Cerebellar cortex (tissue), 1 donor: ENCODE results near the gene TBC1D5.

Source experiments
- DNase-seq: peaks from one replicate; pipeline ENCODE4 v3.0.0-alpha.2; 2015; ENCODE audit warnings: low spot score

TBC1D5 gene

DNA sequence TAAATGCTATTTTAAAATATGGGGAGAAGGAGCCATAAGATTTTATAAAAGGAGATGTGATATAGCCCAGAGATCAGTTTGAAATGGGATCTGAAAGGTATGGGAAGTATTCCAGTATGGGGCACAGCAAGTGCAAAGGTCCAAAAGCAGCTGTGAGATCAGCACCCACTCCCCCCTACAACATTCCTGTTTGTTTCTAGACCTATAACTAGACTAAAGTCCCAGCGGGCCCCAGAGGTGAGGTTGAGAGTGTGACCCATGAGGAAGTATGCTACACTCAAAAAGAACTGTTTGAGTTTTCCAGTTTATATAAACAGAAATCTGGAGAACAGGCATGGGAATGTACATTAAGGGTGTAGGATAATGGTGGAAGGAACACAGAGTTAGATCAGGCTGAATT, 152.5 kb downstream of the TBC1D5 start:
- no peak for DNase-seq

DNA sequence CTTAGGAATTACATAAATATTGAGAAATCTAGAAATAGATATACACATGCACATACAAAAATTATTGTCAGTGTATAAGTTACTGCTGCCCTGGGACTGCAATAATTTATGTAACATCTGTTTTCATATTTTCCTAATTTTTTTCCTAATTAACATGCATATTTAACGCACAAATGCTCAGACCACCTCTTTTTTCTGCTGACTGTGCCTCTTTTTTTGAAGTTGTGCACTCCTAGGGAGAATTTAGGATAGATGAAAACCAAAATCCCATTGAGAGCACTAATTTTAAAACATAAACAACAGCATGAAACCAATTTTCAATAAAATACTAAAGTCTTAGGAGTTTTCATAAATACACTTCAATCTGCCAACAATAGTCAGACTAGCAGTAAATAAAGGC, 154.0 kb downstream of the TBC1D5 start:
- no peak for DNase-seq

DNA sequence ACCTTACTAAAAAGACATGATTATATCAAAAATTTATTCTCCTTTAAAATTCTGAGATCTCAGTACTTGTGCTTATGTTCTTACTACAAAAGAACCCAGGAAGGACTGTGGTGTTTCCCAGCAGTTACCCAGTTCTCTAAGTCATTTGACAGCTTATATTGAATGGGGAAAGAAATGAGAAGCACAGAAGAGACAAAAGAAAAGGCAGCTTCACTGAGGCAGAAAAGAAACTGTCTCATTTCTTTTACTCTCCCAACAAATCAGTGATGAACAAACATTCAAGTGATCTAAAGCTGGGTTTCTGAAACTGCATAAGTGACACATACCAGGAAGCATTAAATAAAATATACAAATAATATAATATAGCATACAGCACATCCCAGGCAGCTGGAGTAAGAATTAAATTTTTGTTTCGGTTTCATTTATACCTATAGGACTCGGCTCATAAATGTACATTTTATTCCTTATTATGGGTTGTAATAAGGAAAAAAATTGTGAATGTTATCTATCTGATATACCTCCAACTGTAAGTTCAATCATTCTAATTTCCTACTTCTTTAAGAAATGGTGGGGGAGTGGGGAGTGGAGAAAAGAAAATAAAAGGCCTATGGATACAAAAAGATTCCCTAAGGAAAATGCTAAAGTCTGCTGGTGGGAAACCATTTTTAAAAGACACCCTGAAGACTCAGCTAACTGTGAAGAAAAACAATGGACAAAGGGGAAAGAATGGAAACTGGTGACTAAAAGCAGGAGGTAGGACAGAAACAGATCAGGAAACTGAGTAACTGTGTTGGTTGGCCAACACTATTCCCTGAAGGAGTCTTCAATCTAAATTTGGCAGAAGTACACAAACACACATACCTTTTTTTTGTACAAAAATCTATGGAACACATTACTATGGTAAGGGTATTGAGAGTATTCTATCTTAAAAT, 156.8 kb downstream of the TBC1D5 start:
- DNase-seq: no peak

- DNase-seq: no peak
These were observed 158.4 kb downstream of the TBC1D5 start for GRCh38 chr3:17584066-17584465.

- no peak for DNase-seq
These were observed 158.9 kb downstream of the TBC1D5 start for GRCh38 chr3:17583530-17583929.

GRCh38 chr3:17581421-17582080, 160.9 kb downstream of the TBC1D5 start:
- DNase-seq: no peak

GRCh38 chr3:17580901-17581300, 161.5 kb downstream of the TBC1D5 start:
- DNase-seq: no peak

DNA sequence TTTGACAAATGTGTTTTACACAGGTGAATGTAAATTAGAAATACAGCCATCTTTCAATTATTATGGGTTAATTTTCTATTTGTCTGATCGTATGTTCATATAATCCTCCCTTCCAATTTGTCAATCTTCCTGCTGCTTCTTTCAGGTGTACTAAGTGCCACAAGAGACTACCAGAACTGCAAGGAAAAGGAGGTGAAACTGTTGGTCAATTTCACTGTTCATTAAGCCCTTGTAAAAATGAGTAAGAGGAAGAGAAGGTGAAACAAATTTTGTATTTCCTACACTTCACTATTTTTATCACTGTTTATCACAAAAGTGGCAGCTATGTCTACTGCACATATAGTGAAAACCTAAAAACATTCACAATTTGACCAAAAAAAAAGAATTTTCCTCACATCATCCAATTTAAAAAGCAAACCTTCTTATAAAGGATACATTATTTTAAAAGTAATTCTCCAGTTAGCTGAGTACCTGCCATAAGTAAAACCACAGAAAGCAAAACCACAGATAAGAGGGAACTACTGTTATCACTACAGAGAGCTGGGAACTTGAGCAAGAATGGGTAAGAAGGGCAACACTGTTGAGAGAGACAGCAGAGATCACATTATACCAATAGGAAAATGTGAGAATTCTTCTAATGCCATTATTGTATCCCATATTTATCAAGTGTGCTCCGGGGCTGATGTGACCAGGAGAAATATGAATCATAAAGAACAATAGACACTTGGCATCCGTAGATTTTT, 163.0 kb downstream of the TBC1D5 start:
- no peak for DNase-seq

DNA sequence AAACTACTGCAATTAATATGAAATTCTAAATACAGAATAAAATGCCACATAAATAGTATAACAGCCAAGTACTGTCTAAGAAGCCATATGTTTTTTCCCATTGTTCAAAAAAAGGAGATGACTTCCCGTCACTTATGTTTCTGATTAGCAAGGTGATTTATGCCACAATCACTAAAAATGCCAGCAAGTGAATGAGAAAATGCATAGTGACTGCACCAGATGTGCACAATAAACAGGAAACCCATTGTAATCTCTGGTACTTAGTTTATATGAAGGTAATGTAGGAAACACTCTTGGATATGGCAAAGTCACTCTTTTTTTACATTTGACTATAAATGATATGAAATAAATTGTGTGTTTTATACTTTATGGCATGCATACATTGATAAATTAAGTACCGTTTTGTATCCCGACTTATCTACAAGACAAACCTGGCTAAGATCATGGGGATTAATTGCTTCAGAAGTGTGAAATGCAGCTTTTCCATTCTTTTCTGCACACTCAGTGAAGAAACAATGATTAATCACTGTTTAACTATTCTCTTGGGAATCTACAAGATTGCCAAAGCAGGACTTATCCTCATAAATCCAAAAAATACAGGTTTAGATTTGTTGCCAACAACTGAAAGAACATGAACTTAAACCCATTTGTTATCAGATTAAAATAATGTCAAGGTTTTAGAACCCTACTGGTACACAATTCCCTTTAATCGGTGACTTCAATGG, 164.5 kb downstream of the TBC1D5 start:
- DNase-seq: no peak

GRCh38 chr3:17573396-17573795, 169.0 kb downstream of the TBC1D5 start:
- no peak for DNase-seq

GRCh38 chr3:17571686-17572085, 170.7 kb downstream of the TBC1D5 start:
- no peak for DNase-seq

GRCh38 chr3:17562845-17563244, 179.6 kb downstream of the TBC1D5 start:
- DNase-seq: no peak

DNA sequence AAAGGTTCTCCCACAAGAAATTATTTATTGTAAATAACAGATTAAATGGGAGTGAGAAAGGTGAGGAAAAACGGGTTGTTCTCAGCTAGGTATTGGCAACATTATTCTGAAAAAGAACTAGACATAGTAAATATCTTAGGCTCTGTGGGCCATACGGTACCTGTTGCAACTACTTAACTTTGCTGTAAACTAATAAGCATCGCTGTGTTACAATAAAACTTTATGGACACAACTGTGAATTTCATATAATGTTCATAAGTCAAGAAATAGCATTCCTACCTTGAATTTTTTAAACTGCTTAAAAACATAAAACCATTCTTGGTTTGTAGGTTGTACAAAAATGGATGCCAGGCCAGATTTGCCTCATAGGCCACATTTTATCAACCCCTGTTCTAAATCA, 183.9 kb downstream of the TBC1D5 start:
- DNase-seq: no peak

DNA sequence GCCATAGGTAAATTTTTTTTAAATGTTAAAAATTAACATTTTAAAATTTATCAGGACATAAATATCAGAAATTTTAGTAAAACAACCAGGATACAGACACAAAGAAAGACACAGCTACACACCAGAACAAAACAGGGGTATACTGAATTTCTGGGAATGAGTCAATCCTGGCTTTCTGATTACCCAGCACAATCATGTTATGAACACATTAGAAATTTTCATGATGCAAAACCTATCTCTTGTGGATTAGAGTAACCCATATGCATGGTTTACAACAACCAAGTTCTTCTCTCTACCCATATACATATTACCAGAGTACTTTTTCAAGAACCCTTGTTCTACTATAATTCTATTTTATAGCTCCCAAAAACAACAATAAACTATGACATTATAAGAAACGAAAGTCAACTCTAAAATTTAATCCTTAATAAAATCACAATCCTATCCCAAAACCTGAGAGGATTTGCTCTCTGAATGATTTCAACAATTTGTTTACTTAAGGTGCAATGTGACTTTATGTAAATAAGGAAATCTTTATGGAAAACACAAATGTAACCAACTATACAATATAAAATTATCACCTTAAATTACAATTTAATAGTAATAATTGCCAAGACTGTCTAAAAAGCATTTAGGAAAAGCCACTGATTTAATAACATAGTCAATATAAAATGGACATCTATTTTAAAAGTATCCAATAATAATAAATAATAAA, 184.5 kb downstream of the TBC1D5 start:
- no peak for DNase-seq

DNA sequence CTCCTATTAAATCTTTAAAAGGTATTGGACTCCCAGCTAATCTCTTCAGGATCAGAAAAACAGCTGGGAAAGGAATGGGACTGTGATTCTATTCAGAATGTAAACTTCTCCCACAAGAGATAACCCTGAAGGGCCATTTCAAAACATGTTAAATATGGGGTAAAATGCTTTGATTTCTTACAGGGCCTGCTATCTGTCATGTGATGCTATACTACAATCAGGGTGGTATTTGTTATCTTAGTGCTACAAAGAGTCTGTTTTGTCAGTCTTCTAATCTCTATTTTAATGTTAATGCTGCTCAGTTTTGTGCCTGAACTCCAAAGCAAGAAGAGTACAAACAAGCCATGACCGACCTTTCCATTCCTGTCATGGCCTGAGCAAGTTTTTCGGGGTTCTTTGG, 186.9 kb downstream of the TBC1D5 start:
- DNase-seq: no peak

DNA sequence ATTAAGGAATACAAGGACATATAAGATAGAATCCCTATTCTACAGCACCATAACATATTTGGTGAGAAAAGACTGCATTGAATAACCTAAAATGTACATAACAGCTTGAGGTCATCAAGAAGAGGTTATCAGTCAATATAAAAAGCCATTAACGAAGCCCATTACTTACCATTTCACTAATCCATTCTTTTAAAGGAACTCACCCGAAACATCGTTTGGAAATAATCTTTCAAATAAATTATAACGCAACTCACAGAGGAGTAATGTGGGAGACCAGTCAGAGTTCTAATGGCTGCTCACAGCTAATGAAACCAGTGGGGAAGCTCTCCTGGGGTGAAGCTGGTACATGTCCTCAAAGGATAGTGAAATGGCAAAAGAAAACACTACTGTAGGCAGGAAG, 188.4 kb downstream of the TBC1D5 start:
- no peak for DNase-seq

- peak; percentile 22 for DNase-seq
These were observed 189.4 kb downstream of the TBC1D5 start for GRCh38 chr3:17553080-17553479.

- DNase-seq: peak; percentile 21
These were observed 190.1 kb downstream of the TBC1D5 start for GRCh38 chr3:17552351-17552750.

DNA sequence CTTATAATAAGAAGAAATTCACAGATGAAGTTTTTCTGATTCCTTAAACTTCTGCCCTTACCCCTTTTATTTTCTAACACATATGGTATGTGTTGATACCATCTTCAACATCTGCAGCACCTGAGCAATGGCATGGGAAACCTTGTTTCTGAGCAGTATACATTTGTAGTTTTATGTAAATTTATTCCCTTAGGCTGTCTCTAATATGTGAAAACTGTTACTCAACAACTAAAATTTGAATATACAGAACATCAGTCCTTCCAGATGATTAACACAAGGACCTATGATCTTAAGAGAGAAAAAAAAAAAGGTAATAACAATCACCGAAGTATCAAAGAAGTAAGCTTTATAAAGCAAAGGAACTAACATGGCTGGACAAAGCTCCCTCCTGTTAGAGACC, 190.5 kb downstream of the TBC1D5 start:
- no peak for DNase-seq

GRCh38 chr3:17551333-17551732, 191.1 kb downstream of the TBC1D5 start:
- no peak for DNase-seq

- no peak for DNase-seq
These were observed 191.8 kb downstream of the TBC1D5 start for GRCh38 chr3:17550624-17551023.
